ENCODE results near the gene TBPL2. TPM values are rescaled to one million over a fixed set of nuclear protein-coding genes. Genes with fewer than 3 reads are reported as not detected.
A peak's percentile ranks its signal among the peaks of the same experiment; 100 is the strongest.

The TBPL2 gene
- total and polyA plus RNA-seq, 2 of the 13 experiments (the other 11 are each of a cell fraction or from before 2014, with no cell fraction given): not detected

- no peak; the same call in 1 of the 2 replicates for TF ChIP-seq RFXAP (CRISPR knock-in tag; IDR thresholded peaks at IDR 0.05; ENCODE audit: borderline replicate concordance)
- no peak for TF ChIP-seq SP1 (IDR thresholded peaks at IDR 0.05)
- peak; percentile 81 for TF ChIP-seq SP1 (CRISPR knock-in tag; IDR thresholded peaks at IDR 0.05)
- peak; percentile 93 for TF ChIP-seq HBP1 (CRISPR knock-in tag; IDR thresholded peaks at IDR 0.05; ENCODE audit: low read depth)
- no peak for TF ChIP-seq ZNF10 (CRISPR knock-in tag; IDR thresholded peaks at IDR 0.05; ENCODE audit: borderline replicate concordance, low read depth)
- TF ChIP-seq HMGXB3 (CRISPR knock-in tag; IDR thresholded peaks at IDR 0.05; ENCODE audit: borderline replicate concordance): 0 out of 2 replicates have a peak, but pooled peaks have one; percentile 45
- TF ChIP-seq CBFB (CRISPR knock-in tag; IDR thresholded peaks at IDR 0.05): peak; percentile 47; the same call in 1 of the 2 replicates
- peak; percentile 78 for TF ChIP-seq USF2 (IDR thresholded peaks at IDR 0.05; ENCODE audit: low read depth, low read length)
- TF ChIP-seq USF2 (CRISPR knock-in tag; IDR thresholded peaks at IDR 0.05; ENCODE audit: borderline replicate concordance): peak; percentile 97; the same call in 1 of the 2 replicates
- TF ChIP-seq ZNF350 (CRISPR knock-in tag; IDR thresholded peaks at IDR 0.05; ENCODE audit: borderline replicate concordance, low read depth): peak; percentile 90
- TF ChIP-seq SIN3A (IDR thresholded peaks at IDR 0.05; ENCODE audit: borderline replicate concordance, low read depth, low read length): peak; percentile 95
- no peak for TF ChIP-seq ZNF263 (CRISPR knock-in tag; IDR thresholded peaks at IDR 0.05)
- peak; percentile 51; the same call in 1 of the 2 replicates for TF ChIP-seq HIVEP1 (CRISPR knock-in tag; IDR thresholded peaks at IDR 0.05)
- TF ChIP-seq ZMAT3 (CRISPR knock-in tag; conservative IDR thresholded peaks at IDR 0.05): peak; percentile 61; the same call in 1 of the 2 replicates
- no peak for TF ChIP-seq E2F5 (CRISPR knock-in tag; conservative IDR thresholded peaks at IDR 0.05)
- no peak for TF ChIP-seq ZNF839 (CRISPR knock-in tag; IDR thresholded peaks at IDR 0.05; ENCODE audit: borderline replicate concordance)
- TF ChIP-seq WIZ (CRISPR knock-in tag; IDR thresholded peaks at IDR 0.05): 0 out of 2 replicates have a peak, but pooled peaks have one; percentile 38
- peak; percentile 96 for TF ChIP-seq HNRNPLL (IDR thresholded peaks at IDR 0.05; ENCODE audit: low read depth, low read length, poor library complexity, severe bottlenecking)
Measured at GRCh38 chr14:55411426-55412389, 28.7 kb downstream of the TBPL2 start, which contains the start of gene ATG14 (continued).

Data from HepG2 (cell line).